ENCODE data around the gene TMEM184A. TPM values are rescaled to one million over a fixed set of nuclear protein-coding genes. Genes with fewer than 3 reads are reported as not detected.

Gene TMEM184A
- total and polyA plus RNA-seq, 2 of the 13 experiments (the other 11 are each of a cell fraction or from before 2014, with no cell fraction given): 9.5 to 20.4 TPM

DNA sequence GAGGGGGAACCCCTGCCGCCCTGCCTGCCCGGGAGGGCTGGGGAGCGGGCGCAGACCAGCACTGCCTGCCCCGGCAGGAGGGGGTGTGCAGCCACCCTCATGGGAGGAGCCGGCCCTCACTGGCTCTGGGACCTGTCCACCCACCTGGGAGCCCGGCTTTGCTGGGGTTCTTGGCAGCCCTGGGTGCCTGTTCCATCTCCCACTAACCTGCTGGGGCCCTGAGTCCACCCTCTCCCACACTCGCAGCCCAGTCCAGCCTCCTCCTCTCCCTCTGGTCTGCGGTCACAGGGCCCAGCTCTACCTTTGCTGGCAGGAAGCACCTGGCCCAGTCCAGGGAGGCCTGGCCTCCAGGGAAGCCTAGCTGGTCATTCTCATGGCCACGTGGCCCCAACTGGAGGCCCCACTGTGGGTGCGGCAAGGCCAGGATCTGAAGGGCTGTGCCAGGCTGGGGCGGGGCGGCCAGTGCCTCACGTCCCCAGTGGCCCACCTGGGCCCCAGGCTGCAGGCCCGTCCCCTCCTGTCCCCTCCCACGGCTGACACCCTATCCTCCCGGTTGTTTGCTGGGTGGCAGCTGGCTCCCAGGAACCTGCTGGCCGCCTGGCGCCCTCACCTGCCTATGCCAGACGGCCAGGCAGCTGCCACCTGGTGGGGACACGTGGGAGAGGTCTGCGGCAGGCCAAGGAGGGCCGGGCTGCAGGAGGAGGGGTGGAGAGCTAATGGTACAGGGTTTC lies at the start of gene TMEM184A (continued):
- no peak for TF ChIP-seq NRL (CRISPR knock-in tag; IDR thresholded peaks at IDR 0.05; ENCODE audit: borderline replicate concordance)
- TF ChIP-seq, protein P1, sequence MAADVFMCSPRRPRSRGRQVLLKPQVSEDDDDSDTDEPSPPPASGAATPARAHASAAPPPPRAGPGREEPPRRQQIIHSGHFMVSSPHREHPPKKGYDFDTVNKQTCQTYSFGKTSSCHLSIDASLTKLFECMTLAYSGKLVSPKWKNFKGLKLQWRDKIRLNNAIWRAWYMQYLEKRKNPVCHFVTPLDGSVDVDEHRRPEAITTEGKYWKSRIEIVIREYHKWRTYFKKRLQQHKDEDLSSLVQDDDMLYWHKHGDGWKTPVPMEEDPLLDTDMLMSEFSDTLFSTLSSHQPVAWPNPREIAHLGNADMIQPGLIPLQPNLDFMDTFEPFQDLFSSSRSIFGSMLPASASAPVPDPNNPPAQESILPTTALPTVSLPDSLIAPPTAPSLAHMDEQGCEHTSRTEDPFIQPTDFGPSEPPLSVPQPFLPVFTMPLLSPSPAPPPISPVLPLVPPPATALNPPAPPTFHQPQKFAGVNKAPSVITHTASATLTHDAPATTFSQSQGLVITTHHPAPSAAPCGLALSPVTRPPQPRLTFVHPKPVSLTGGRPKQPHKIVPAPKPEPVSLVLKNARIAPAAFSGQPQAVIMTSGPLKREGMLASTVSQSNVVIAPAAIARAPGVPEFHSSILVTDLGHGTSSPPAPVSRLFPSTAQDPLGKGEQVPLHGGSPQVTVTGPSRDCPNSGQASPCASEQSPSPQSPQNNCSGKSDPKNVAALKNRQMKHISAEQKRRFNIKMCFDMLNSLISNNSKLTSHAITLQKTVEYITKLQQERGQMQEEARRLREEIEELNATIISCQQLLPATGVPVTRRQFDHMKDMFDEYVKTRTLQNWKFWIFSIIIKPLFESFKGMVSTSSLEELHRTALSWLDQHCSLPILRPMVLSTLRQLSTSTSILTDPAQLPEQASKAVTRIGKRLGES (CRISPR knock-in tag; IDR thresholded peaks at IDR 0.05; ENCODE audit: borderline replicate concordance): peak; percentile 67; the same call in 1 of the 2 replicates
- TF ChIP-seq FOXA3 (CRISPR knock-in tag; IDR thresholded peaks at IDR 0.05): peak; percentile 37; the same call in 1 of the 2 replicates
- TF ChIP-seq HOXA5 (CRISPR knock-in tag; IDR thresholded peaks at IDR 0.05): 0 out of 2 replicates have a peak, but pooled peaks have one; percentile 79
- TF ChIP-seq, protein P2, sequence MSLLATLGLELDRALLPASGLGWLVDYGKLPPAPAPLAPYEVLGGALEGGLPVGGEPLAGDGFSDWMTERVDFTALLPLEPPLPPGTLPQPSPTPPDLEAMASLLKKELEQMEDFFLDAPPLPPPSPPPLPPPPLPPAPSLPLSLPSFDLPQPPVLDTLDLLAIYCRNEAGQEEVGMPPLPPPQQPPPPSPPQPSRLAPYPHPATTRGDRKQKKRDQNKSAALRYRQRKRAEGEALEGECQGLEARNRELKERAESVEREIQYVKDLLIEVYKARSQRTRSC (CRISPR knock-in tag; IDR thresholded peaks at IDR 0.05; ENCODE audit: low read depth): no peak
- peak; percentile 92; the same call in 1 of the 2 replicates for TF ChIP-seq HOXD1 (CRISPR knock-in tag; IDR thresholded peaks at IDR 0.05)
- TF ChIP-seq ELF1 (CRISPR knock-in tag; IDR thresholded peaks at IDR 0.05): peak; percentile 63
- no peak for TF ChIP-seq SIN3B (IDR thresholded peaks at IDR 0.05; ENCODE audit: low read length)
- peak; percentile 42; the same call in 1 of the 2 replicates for TF ChIP-seq ZSCAN25 (CRISPR knock-in tag; IDR thresholded peaks at IDR 0.05)
- TF ChIP-seq, protein P3, sequence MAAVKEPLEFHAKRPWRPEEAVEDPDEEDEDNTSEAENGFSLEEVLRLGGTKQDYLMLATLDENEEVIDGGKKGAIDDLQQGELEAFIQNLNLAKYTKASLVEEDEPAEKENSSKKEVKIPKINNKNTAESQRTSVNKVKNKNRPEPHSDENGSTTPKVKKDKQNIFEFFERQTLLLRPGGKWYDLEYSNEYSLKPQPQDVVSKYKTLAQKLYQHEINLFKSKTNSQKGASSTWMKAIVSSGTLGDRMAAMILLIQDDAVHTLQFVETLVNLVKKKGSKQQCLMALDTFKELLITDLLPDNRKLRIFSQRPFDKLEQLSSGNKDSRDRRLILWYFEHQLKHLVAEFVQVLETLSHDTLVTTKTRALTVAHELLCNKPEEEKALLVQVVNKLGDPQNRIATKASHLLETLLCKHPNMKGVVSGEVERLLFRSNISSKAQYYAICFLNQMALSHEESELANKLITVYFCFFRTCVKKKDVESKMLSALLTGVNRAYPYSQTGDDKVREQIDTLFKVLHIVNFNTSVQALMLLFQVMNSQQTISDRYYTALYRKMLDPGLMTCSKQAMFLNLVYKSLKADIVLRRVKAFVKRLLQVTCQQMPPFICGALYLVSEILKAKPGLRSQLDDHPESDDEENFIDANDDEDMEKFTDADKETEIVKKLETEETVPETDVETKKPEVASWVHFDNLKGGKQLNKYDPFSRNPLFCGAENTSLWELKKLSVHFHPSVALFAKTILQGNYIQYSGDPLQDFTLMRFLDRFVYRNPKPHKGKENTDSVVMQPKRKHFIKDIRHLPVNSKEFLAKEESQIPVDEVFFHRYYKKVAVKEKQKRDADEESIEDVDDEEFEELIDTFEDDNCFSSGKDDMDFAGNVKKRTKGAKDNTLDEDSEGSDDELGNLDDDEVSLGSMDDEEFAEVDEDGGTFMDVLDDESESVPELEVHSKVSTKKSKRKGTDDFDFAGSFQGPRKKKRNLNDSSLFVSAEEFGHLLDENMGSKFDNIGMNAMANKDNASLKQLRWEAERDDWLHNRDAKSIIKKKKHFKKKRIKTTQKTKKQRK (IDR thresholded peaks at IDR 0.05; ENCODE audit: low read length): no peak
- TF ChIP-seq, protein P4, sequence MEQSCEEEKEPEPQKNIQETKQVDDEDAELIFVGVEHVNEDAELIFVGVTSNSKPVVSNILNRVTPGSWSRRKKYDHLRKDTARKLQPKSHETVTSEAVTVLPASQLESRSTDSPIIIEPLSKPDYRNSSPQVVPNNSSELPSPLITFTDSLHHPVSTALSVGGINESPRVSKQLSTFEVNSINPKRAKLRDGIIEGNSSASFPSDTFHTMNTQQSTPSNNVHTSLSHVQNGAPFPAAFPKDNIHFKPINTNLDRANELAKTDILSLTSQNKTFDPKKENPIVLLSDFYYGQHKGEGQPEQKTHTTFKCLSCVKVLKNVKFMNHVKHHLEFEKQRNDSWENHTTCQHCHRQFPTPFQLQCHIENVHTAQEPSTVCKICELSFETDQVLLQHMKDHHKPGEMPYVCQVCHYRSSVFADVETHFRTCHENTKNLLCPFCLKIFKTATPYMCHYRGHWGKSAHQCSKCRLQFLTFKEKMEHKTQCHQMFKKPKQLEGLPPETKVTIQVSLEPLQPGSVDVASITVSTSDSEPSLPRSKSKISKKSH (CRISPR knock-in tag; IDR thresholded peaks at IDR 0.05; ENCODE audit: borderline replicate concordance): no peak
- TF ChIP-seq, protein P5, sequence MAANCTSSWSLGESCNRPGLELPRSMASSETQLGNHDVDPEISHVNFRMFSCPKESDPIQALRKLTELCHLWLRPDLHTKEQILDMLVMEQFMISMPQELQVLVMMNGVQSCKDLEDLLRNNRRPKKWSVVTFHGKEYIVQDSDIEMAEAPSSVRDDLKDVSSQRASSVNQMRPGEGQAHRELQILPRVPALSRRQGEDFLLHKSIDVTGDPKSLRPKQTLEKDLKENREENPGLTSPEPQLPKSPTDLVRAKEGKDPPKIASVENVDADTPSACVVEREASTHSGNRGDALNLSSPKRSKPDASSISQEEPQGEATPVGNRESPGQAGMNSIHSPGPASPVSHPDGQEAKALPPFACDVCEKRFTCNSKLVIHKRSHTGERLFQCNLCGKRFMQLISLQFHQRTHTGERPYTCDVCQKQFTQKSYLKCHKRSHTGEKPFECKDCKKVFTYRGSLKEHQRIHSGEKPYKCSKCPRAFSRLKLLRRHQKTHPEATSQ (CRISPR knock-in tag; IDR thresholded peaks at IDR 0.05; ENCODE audit: borderline replicate concordance): no peak
- TF ChIP-seq, protein P6, sequence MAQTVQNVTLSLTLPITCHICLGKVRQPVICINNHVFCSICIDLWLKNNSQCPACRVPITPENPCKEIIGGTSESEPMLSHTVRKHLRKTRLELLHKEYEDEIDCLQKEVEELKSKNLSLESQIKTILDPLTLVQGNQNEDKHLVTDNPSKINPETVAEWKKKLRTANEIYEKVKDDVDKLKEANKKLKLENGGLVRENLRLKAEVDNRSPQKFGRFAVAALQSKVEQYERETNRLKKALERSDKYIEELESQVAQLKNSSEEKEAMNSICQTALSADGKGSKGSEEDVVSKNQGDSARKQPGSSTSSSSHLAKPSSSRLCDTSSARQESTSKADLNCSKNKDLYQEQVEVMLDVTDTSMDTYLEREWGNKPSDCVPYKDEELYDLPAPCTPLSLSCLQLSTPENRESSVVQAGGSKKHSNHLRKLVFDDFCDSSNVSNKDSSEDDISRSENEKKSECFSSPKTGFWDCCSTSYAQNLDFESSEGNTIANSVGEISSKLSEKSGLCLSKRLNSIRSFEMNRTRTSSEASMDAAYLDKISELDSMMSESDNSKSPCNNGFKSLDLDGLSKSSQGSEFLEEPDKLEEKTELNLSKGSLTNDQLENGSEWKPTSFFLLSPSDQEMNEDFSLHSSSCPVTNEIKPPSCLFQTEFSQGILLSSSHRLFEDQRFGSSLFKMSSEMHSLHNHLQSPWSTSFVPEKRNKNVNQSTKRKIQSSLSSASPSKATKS (CRISPR knock-in tag; IDR thresholded peaks at IDR 0.05): no peak
- no peak for TF ChIP-seq ZNF253 (CRISPR knock-in tag; IDR thresholded peaks at IDR 0.05; ENCODE audit: borderline replicate concordance)
- TF ChIP-seq PTBP1 (IDR thresholded peaks at IDR 0.05; ENCODE audit: low read depth, low read length, poor library complexity, severe bottlenecking): no peak

Data from HepG2 (cell line).